WTC11 (cell line): ENCODE data around the gene USP17L20.
"Not testable (repeated sequence)": the region's sequence is repeated elsewhere in the genome, so short reads cannot be mapped to it uniquely, and the experiment has no call there.

ENCODE experiments used
- CREB1 ChIP-seq: sonication (generic); formaldehyde crosslinking; IDR thresholded peaks from 2 replicates; pipeline ENCODE4 v1.8.0; 2023; ENCODE audit warnings: mild to moderate bottlenecking, missing genetic modification reagents
- CREM ChIP-seq: sonication (generic); formaldehyde crosslinking; IDR thresholded peaks from 2 replicates; pipeline ENCODE4 v1.8.1; 2022; ENCODE audit warnings: mild to moderate bottlenecking, missing genetic modification reagents, moderate library complexity
- FOXK1 ChIP-seq: sonication (generic); formaldehyde crosslinking; IDR thresholded peaks from 2 replicates; pipeline ENCODE4 v1.8.0; 2022; ENCODE audit warnings: mild to moderate bottlenecking, moderate library complexity, missing genetic modification reagents
- IRF2 ChIP-seq: sonication (generic); formaldehyde crosslinking; IDR thresholded peaks from 2 replicates; pipeline ENCODE4 v1.8.0; 2022; ENCODE audit warnings: low read depth, missing genetic modification reagents, borderline replicate concordance
- JAZF1 ChIP-seq: fragments of 250-450 bp; sonication (Bioruptor Pico); IDR thresholded peaks from 2 replicates; pipeline ENCODE4 v1.9.0; 2021; ENCODE audit warnings: moderate library complexity, mild to moderate bottlenecking, inconsistent platforms
- JUN ChIP-seq: sonication (generic); formaldehyde crosslinking; IDR thresholded peaks from 2 replicates; pipeline ENCODE4 v1.8.0; 2023; ENCODE audit warnings: mild to moderate bottlenecking, missing genetic modification reagents
- TEAD4 ChIP-seq: sonication (generic); formaldehyde crosslinking; IDR thresholded peaks from 2 replicates; pipeline ENCODE4 v1.8.0; 2022; ENCODE audit warnings: mild to moderate bottlenecking, missing genetic modification reagents
- ZNF263 ChIP-seq: sonication (generic); formaldehyde crosslinking; IDR thresholded peaks from 2 replicates; pipeline ENCODE4 v1.8.1; 2022; ENCODE audit warnings: low read depth, mild to moderate bottlenecking, moderate library complexity, missing genetic modification reagents
- TF ChIP-seq, protein P1 (sequence below): fragments of 200-600 bp; IDR thresholded peaks from 2 replicates; pipeline ENCODE4 v1.8.0; 2022; ENCODE audit warnings: antibody characterized with exemption
- TF ChIP-seq, protein P2 (sequence below): sonication (generic); formaldehyde crosslinking; IDR thresholded peaks from 2 replicates; pipeline ENCODE4 v1.8.1; 2023; ENCODE audit warnings: mild to moderate bottlenecking, missing genetic modification reagents, borderline replicate concordance
- TF ChIP-seq, protein P3 (sequence below): sonication (generic); formaldehyde crosslinking; IDR thresholded peaks from 2 replicates; pipeline ENCODE4 v1.8.0; 2022; ENCODE audit warnings: mild to moderate bottlenecking, missing genetic modification reagents
- TF ChIP-seq, protein P4 (sequence below): sonication (generic); formaldehyde crosslinking; conservative IDR thresholded peaks from 2 replicates; pipeline ENCODE4 v1.8.1; 2023; ENCODE audit warnings: mild to moderate bottlenecking, low read depth, missing genetic modification reagents, moderate library complexity

DNA sequence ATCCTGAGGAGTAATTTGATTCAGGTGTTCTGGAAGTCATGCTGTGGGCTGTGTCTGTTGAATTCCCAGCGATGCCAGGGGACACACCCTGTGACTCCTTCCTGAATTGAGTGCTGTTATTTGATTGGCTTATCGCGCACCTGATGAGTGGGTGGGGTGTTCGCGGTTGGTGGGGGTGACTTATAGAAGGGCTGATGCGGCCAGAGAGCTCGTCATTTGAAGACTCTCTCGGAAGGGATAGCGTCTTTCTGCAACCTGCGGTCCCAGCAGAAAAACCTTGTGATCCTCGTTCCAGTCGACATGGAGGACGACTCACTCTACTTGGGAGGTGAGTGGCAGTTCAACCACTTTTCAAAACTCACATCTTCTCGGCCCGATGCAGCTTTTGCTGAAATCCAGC lies 9.4 kb downstream of the USP17L20 start, which contains the start of gene USP17L22:
- TF ChIP-seq, protein P1, sequence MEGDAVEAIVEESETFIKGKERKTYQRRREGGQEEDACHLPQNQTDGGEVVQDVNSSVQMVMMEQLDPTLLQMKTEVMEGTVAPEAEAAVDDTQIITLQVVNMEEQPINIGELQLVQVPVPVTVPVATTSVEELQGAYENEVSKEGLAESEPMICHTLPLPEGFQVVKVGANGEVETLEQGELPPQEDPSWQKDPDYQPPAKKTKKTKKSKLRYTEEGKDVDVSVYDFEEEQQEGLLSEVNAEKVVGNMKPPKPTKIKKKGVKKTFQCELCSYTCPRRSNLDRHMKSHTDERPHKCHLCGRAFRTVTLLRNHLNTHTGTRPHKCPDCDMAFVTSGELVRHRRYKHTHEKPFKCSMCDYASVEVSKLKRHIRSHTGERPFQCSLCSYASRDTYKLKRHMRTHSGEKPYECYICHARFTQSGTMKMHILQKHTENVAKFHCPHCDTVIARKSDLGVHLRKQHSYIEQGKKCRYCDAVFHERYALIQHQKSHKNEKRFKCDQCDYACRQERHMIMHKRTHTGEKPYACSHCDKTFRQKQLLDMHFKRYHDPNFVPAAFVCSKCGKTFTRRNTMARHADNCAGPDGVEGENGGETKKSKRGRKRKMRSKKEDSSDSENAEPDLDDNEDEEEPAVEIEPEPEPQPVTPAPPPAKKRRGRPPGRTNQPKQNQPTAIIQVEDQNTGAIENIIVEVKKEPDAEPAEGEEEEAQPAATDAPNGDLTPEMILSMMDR = not testable (repeated sequence)
- TF ChIP-seq TEAD4 (CRISPR knock-in tag); CREM (CRISPR knock-in tag); IRF2; ZNF263 (CRISPR knock-in tag); CREB1; JAZF1 (CRISPR knock-in tag); JUN (CRISPR knock-in tag); FOXK1 (CRISPR knock-in tag): not testable (repeated sequence)
- TF ChIP-seq, protein P2, sequence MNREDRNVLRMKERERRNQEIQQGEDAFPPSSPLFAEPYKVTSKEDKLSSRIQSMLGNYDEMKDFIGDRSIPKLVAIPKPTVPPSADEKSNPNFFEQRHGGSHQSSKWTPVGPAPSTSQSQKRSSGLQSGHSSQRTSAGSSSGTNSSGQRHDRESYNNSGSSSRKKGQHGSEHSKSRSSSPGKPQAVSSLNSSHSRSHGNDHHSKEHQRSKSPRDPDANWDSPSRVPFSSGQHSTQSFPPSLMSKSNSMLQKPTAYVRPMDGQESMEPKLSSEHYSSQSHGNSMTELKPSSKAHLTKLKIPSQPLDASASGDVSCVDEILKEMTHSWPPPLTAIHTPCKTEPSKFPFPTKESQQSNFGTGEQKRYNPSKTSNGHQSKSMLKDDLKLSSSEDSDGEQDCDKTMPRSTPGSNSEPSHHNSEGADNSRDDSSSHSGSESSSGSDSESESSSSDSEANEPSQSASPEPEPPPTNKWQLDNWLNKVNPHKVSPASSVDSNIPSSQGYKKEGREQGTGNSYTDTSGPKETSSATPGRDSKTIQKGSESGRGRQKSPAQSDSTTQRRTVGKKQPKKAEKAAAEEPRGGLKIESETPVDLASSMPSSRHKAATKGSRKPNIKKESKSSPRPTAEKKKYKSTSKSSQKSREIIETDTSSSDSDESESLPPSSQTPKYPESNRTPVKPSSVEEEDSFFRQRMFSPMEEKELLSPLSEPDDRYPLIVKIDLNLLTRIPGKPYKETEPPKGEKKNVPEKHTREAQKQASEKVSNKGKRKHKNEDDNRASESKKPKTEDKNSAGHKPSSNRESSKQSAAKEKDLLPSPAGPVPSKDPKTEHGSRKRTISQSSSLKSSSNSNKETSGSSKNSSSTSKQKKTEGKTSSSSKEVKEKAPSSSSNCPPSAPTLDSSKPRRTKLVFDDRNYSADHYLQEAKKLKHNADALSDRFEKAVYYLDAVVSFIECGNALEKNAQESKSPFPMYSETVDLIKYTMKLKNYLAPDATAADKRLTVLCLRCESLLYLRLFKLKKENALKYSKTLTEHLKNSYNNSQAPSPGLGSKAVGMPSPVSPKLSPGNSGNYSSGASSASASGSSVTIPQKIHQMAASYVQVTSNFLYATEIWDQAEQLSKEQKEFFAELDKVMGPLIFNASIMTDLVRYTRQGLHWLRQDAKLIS (CRISPR knock-in tag) = not testable (repeated sequence)
- TF ChIP-seq, protein P3, sequence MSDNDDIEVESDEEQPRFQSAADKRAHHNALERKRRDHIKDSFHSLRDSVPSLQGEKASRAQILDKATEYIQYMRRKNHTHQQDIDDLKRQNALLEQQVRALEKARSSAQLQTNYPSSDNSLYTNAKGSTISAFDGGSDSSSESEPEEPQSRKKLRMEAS (CRISPR knock-in tag) = not testable (repeated sequence)
- TF ChIP-seq, protein P4, sequence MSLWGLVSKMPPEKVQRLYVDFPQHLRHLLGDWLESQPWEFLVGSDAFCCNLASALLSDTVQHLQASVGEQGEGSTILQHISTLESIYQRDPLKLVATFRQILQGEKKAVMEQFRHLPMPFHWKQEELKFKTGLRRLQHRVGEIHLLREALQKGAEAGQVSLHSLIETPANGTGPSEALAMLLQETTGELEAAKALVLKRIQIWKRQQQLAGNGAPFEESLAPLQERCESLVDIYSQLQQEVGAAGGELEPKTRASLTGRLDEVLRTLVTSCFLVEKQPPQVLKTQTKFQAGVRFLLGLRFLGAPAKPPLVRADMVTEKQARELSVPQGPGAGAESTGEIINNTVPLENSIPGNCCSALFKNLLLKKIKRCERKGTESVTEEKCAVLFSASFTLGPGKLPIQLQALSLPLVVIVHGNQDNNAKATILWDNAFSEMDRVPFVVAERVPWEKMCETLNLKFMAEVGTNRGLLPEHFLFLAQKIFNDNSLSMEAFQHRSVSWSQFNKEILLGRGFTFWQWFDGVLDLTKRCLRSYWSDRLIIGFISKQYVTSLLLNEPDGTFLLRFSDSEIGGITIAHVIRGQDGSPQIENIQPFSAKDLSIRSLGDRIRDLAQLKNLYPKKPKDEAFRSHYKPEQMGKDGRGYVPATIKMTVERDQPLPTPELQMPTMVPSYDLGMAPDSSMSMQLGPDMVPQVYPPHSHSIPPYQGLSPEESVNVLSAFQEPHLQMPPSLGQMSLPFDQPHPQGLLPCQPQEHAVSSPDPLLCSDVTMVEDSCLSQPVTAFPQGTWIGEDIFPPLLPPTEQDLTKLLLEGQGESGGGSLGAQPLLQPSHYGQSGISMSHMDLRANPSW (CRISPR knock-in tag) = not testable (repeated sequence)
